Measurements from ENCODE around the gene RAB25.

The RAB25 gene

GRCh38 chr1:156117414-156118176, 56.6 kb downstream of the RAB25 start:
- Histone ChIP-seq H3K18ac (ENCODE audit: low read length) (peak overlapping the region; percentile 55), H2BK12ac (ENCODE audit: low read length) (peak overlapping the region; percentile 46), H4K12ac (ENCODE audit: low read depth, low read length) (no peak overlapping the region), H3K27me3 (ENCODE audit: insufficient read depth, low read length) (no peaks in the 10 kb centered on the region), H2BK5ac (ENCODE audit: low read depth, low read length, poor library complexity) (peak overlapping the region; percentile 23), H2AFZ (ENCODE audit: insufficient read depth, low read length, poor library complexity) (no peak overlapping the region), H4K8ac (ENCODE audit: low read depth, low read length) (no peak overlapping the region), H3K27ac (ENCODE audit: low read depth, low read length) (peak overlapping the region; percentile 91), H4K91ac (ENCODE audit: low read depth, low read length) (no peak overlapping the region), H3K79me1 (ENCODE audit: low read length) (peaks cover 47% of the 10 kb centered on the region), H3K36me3 (ENCODE audit: control insufficient read depth in 1 of 2, insufficient read depth in 2 of 2, low read length in 2 of 2) (peaks cover 0 to 10% of the 10 kb centered on the region in 2 experiments), H2AK5ac (ENCODE audit: low read length) (no peak overlapping the region), H3K4me3 (ENCODE audit: low read depth, low read length) (no peak overlapping the region), H3K4me2 (ENCODE audit: low read length) (peak overlapping the region; percentile 36), H3K9ac (ENCODE audit: low read length) (no peak overlapping the region), H3K4ac (ENCODE audit: low read depth, low read length) (peak overlapping the region; percentile 64), H3K14ac (ENCODE audit: low read length) (peak overlapping the region; percentile 30), H2BK120ac (ENCODE audit: insufficient read depth, low read length, poor library complexity) (no peak overlapping the region), H3K9me3 (ENCODE audit: insufficient read depth, low read depth, low read length) (no peaks in the 10 kb centered on the region), H3K23ac (ENCODE audit: low read length) (no peak overlapping the region), H3K79me2 (ENCODE audit: control insufficient read depth, insufficient read depth, low read length, poor library complexity) (peaks cover 39% of the 10 kb centered on the region), H3K4me1 (ENCODE audit: control insufficient read depth in 1 of 2, insufficient read depth in 2 of 2, low read length in 2 of 2) (peaks cover 45 to 53% of the 10 kb centered on the region in 2 experiments)
- peak; percentile 78 to 90 for DNase-seq
- no CpG with 5 or more reads among the region's 13 CpGs for WGBS (ENCODE audit: extremely low coverage, insufficient coverage, insufficient read length)

- peak overlapping the region; percentile 21 for H2AK5ac ChIP-seq (ENCODE audit: low read length)
- H3K36me3 ChIP-seq (ENCODE audit: control insufficient read depth in 1 of 2, insufficient read depth in 2 of 2, low read length in 2 of 2), result peaks cover 0 to 10% of the 10 kb centered on the region in 2 experiments
- peak overlapping the region; percentile 86 for H3K18ac ChIP-seq (ENCODE audit: low read length)
- H3K9ac ChIP-seq (ENCODE audit: low read length), result no peak overlapping the region
- peak overlapping the region; percentile 41 for H3K4ac ChIP-seq (ENCODE audit: low read depth, low read length)
- H3K23ac ChIP-seq (ENCODE audit: low read length), result peak overlapping the region; percentile 22
- H3K9me3 ChIP-seq (ENCODE audit: insufficient read depth, low read depth, low read length), result no peaks in the 10 kb centered on the region
- no CpG with 5 or more reads among the region's 8 CpGs for WGBS (ENCODE audit: extremely low coverage, insufficient coverage, insufficient read length)
- peak overlapping the region; percentile 27 for H4K8ac ChIP-seq (ENCODE audit: low read depth, low read length)
- peaks cover 45% of the 10 kb centered on the region for H3K79me2 ChIP-seq (ENCODE audit: control insufficient read depth, insufficient read depth, low read length, poor library complexity)
- no peak overlapping the region for H2AFZ ChIP-seq (ENCODE audit: insufficient read depth, low read length, poor library complexity)
- H3K79me1 ChIP-seq (ENCODE audit: low read length), result peaks cover 54% of the 10 kb centered on the region
- H2BK5ac ChIP-seq (ENCODE audit: low read depth, low read length, poor library complexity), result peak overlapping the region; percentile 51
- peak overlapping the region; percentile 78 for H3K14ac ChIP-seq (ENCODE audit: low read length)
- peak overlapping the region; percentile 54 for H2BK120ac ChIP-seq (ENCODE audit: insufficient read depth, low read length, poor library complexity)
- H4K91ac ChIP-seq (ENCODE audit: low read depth, low read length), result peak overlapping the region; percentile 67
- H2BK12ac ChIP-seq (ENCODE audit: low read length), result peak overlapping the region; percentile 43
- no peaks in the 10 kb centered on the region for H3K27me3 ChIP-seq (ENCODE audit: insufficient read depth, low read length)
- H3K4me3 ChIP-seq (ENCODE audit: low read depth, low read length), result no peak overlapping the region
- DNase-seq, result peak; percentile 28 to 51
- H3K27ac ChIP-seq (ENCODE audit: low read depth, low read length), result peak overlapping the region; percentile 91
- peak overlapping the region; percentile 36 for H3K4me2 ChIP-seq (ENCODE audit: low read length)
- H4K12ac ChIP-seq (ENCODE audit: low read depth, low read length), result no peak overlapping the region
- peaks cover 50 to 56% of the 10 kb centered on the region in 2 experiments for H3K4me1 ChIP-seq (ENCODE audit: control insufficient read depth in 1 of 2, insufficient read depth in 2 of 2, low read length in 2 of 2)
Observed at GRCh38 chr1:156118177-156118868, 57.4 kb downstream of the RAB25 start.

GRCh38 chr1:156119503-156120209, 58.7 kb downstream of the RAB25 start:
- no peak overlapping the region for H2AK5ac ChIP-seq (ENCODE audit: low read length)
- H2BK12ac ChIP-seq (ENCODE audit: low read length), result peak overlapping the region; percentile 53
- no peak overlapping the region for H3K4me3 ChIP-seq (ENCODE audit: low read depth, low read length)
- peak overlapping the region; percentile 73 for H2BK5ac ChIP-seq (ENCODE audit: low read depth, low read length, poor library complexity)
- H3K23ac ChIP-seq (ENCODE audit: low read length), result no peak overlapping the region
- peaks cover 0 to 12% of the 10 kb centered on the region in 2 experiments for H3K36me3 ChIP-seq (ENCODE audit: control insufficient read depth in 1 of 2, insufficient read depth in 2 of 2, low read length in 2 of 2)
- H2AFZ ChIP-seq (ENCODE audit: insufficient read depth, low read length, poor library complexity), result no peak overlapping the region
- H3K4me2 ChIP-seq (ENCODE audit: low read length), result peak overlapping the region; percentile 33
- no peaks in the 10 kb centered on the region for H3K27me3 ChIP-seq (ENCODE audit: insufficient read depth, low read length)
- peak overlapping the region; percentile 21 for H4K8ac ChIP-seq (ENCODE audit: low read depth, low read length)
- H3K79me2 ChIP-seq (ENCODE audit: control insufficient read depth, insufficient read depth, low read length, poor library complexity), result peaks cover 51% of the 10 kb centered on the region
- H3K27ac ChIP-seq (ENCODE audit: low read depth, low read length), result peak overlapping the region; percentile 82
- WGBS (ENCODE audit: extremely low coverage, insufficient coverage, insufficient read length), result no CpG with 5 or more reads among the region's 3 CpGs
- peak overlapping the region; percentile 3 for H2BK120ac ChIP-seq (ENCODE audit: insufficient read depth, low read length, poor library complexity)
- no peak overlapping the region for H3K9ac ChIP-seq (ENCODE audit: low read length)
- H4K12ac ChIP-seq (ENCODE audit: low read depth, low read length), result no peak overlapping the region
- peaks cover 61% of the 10 kb centered on the region for H3K79me1 ChIP-seq (ENCODE audit: low read length)
- no peaks in the 10 kb centered on the region for H3K9me3 ChIP-seq (ENCODE audit: insufficient read depth, low read depth, low read length)
- peaks cover 52 to 58% of the 10 kb centered on the region in 2 experiments for H3K4me1 ChIP-seq (ENCODE audit: control insufficient read depth in 1 of 2, insufficient read depth in 2 of 2, low read length in 2 of 2)
- no peak overlapping the region for H3K14ac ChIP-seq (ENCODE audit: low read length)
- peak; percentile 41 to 49 for DNase-seq
- peak overlapping the region; percentile 22 for H4K91ac ChIP-seq (ENCODE audit: low read depth, low read length)
- H3K18ac ChIP-seq (ENCODE audit: low read length), result peak overlapping the region; percentile 58
- H3K4ac ChIP-seq (ENCODE audit: low read depth, low read length), result peak overlapping the region; percentile 62

All from trophoblast cell (in vitro differentiated cells and primary cell).